C4-2B (cell line): ENCODE results near the gene DPP6.

Experiments
- H3K27ac ChIP-seq: fragments of 450-650 bp; 2 replicates; pipeline ENCODE4 v1.5.1; 2017
- ZFX ChIP-seq: fragments of 450-650 bp; IDR thresholded peaks from 2 replicates; pipeline ENCODE4 v1.6.1; 2017
- TF ChIP-seq, protein P1 (sequence below): fragments of 450-650 bp; conservative IDR thresholded peaks from 2 replicates; pipeline ENCODE4 v1.5.1; 2017; ENCODE audit warnings: mild to moderate bottlenecking

Gene DPP6

DNA sequence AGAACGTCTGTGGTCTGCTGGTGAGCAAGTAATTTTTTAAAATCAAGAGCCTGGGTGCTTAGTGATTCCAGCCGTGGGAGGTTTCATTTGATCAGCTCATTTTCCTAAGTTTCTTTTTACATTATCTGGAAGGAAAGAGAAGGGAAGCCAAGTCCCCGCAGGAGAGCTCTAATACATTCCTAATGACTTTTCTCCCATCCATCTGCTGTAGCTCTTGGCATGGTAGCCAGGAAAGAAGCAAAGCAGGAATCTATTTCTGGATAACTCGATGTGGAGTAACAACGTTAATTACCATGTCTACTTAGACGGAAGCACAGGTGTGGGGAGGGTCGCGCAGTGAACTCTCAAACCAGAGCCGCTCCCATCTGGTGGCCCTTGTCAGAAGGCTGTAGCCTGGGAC is 828.8 kb downstream of the DPP6 start:
- no peak overlapping the region for H3K27ac ChIP-seq
- TF ChIP-seq, protein P1, sequence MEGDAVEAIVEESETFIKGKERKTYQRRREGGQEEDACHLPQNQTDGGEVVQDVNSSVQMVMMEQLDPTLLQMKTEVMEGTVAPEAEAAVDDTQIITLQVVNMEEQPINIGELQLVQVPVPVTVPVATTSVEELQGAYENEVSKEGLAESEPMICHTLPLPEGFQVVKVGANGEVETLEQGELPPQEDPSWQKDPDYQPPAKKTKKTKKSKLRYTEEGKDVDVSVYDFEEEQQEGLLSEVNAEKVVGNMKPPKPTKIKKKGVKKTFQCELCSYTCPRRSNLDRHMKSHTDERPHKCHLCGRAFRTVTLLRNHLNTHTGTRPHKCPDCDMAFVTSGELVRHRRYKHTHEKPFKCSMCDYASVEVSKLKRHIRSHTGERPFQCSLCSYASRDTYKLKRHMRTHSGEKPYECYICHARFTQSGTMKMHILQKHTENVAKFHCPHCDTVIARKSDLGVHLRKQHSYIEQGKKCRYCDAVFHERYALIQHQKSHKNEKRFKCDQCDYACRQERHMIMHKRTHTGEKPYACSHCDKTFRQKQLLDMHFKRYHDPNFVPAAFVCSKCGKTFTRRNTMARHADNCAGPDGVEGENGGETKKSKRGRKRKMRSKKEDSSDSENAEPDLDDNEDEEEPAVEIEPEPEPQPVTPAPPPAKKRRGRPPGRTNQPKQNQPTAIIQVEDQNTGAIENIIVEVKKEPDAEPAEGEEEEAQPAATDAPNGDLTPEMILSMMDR, result no peak
- no peak for TF ChIP-seq ZFX

DNA sequence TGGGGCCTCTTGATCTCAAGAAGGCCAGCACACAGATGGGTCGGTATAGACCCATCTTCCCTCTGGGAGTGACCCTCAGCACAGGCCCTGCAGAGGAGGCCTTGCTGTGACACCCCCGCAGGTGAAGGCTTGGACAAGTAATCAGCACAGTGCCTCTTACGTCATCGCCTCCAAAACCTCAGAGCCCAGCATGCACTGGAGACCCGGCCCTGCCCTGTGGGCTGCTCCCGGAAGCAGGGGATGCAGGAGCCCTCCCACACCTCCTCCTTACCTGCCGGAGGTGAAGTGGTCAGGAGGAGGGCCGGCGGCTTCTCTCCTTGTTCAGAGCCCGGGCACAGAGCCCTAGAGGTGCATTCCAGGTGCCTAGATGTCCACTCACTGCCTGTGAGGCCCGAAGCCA is 829.3 kb downstream of the DPP6 start:
- TF ChIP-seq, protein P1, result no peak
- no peak for TF ChIP-seq ZFX
- H3K27ac ChIP-seq, result no peak overlapping the region

DNA sequence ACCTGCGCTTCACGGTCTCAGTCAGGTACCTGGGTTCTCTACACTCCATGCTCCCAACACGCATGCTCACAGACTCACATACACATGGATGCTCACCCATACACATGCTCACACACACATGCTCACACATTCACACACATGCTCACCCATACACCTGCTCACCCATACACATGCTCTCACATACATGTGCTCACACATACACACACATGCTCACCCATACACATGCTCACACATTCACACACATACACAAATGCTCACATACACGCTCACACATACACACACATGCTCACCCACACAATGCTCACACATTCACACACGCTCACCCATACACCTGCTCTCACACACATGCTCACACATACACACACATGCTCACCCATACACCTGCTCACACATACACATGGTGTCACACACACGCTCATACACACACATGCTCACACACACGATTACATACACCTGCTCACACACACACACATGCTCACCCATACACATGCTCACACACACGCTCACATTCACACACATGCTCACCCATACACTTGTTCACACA is 830.8 kb downstream of the DPP6 start:
- H3K27ac ChIP-seq, result no peak overlapping the region
- no peak for TF ChIP-seq ZFX
- TF ChIP-seq, protein P1, result no peak

DNA sequence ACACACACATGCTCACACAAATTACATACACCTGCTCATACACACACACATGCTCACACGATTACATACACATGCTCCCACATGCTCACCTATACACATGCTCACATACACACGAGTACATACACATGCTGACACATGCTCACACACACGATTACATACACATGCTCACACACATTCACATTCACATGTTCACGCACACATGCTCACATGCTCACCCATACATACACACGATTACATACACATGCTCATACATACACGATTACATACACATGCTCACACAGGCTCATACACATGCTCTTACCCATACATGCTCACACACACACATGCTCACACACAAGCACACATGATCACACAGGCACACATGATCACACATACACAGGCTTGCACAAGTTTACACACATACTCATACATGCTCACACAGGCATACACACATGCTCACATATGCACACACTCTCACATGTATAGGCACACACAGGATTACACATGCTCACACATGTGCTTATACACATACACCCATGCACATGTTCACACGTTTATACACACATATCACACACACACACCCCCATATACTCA is 832.2 kb downstream of the DPP6 start:
- TF ChIP-seq ZFX, result no peak
- TF ChIP-seq, protein P1, result no peak
- H3K27ac ChIP-seq, result no peak overlapping the region

DNA sequence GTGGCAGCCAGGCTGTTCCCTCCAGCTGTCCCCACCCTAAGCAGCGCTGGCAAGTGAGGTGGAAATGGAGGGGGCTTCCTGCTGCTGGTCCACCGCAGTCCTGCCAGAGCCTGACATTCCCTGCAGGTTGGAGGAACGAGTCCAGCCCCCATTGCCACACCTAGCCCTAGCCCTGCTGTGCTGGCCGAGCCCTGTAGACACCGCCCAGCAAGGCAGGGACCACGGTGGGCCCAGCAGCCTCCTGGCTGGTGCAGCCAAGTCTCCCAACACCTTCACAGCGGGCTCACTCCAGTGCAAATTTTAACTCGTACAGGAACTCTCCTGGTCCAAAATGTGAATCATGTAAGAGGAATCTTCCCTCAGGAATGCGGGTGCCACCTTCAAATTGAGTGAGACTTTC is 834.4 kb downstream of the DPP6 start:
- no peak for TF ChIP-seq ZFX
- TF ChIP-seq, protein P1, result no peak
- no peak overlapping the region for H3K27ac ChIP-seq

DNA sequence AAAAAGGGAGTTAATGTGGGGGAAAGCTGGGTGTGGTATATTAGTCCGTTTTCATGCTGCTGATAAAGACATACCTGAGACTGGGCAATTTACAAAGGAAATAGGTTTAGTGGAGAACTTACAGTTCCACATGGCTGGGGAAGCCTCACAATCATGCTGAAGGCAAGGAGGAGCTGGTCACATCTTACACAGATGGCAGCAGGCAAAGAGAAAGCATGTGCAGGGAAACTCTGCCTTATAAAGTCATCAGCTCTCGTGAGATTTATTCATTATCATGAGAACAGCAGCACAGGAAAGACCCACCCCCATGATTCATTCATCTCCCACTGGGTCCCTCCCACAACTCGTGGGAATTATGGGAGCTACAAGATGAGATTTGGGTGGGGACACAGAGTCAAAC is 836.5 kb downstream of the DPP6 start:
- TF ChIP-seq, protein P1, result no peak
- TF ChIP-seq ZFX, result no peak

DNA sequence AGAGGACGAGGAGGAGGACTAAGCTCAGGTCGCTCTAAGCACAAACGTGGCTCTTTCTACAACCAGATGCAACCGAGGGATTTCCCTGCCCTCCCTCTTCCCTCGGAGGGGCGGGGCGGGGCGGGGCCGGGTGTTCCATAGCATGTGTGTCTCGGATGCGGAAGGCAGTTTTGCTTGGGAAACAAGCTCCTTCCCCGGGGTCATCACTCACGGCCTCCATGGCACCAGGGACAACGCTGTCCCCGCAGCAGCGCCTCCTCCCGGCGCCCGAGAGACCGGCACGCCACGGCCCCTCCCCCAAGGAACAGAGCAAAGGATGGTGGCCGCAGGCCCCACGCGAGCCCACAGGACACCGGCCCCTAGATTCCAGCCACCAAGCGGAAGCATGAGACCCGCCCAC is 840.3 kb downstream of the DPP6 start:
- H3K27ac ChIP-seq, result no peak overlapping the region
- TF ChIP-seq, protein P1, result no peak; the same call in 1 of the 2 replicates
- TF ChIP-seq ZFX, result no peak

More for the DNA sequence above, 836.5 kb downstream of the DPP6 start:
- no peak overlapping the region for H3K27ac ChIP-seq
